Measurements from ENCODE around the gene GRM7.

The GRM7 gene

GRCh38 chr3:7657214-7658112 is 796.5 kb downstream of the GRM7 start:
- in situ Hi-C loops (cut with MboI; ENCODE audit: low sequenced_read_pairs, unreplicated experiment), result no loop called here
- TF ChIP-seq CTCF (IDR thresholded peaks at IDR 0.05; ENCODE audit: borderline replicate concordance, control extremely low read depth, extremely low read depth, insufficient read depth, missing control alignments), result no peak
- DNase-seq (ENCODE audit: low spot score), result no peak

- no peak for TF ChIP-seq CTCF (IDR thresholded peaks at IDR 0.05; ENCODE audit: borderline replicate concordance, control extremely low read depth, extremely low read depth, insufficient read depth, missing control alignments)
- in situ Hi-C loops (cut with MboI; ENCODE audit: low sequenced_read_pairs, unreplicated experiment), result no loop called here
- DNase-seq (ENCODE audit: low spot score), result no peak
Observed at GRCh38 chr3:7658294-7658693, 797.4 kb downstream of the GRM7 start.

GRCh38 chr3:7659079-7659478 is 798.2 kb downstream of the GRM7 start:
- DNase-seq (ENCODE audit: low spot score), result no peak
- no peak for TF ChIP-seq CTCF (IDR thresholded peaks at IDR 0.05; ENCODE audit: borderline replicate concordance, control extremely low read depth, extremely low read depth, insufficient read depth, missing control alignments)
- in situ Hi-C loops (cut with MboI; ENCODE audit: low sequenced_read_pairs, unreplicated experiment), result no loop called here

- TF ChIP-seq CTCF (IDR thresholded peaks at IDR 0.05; ENCODE audit: borderline replicate concordance, control extremely low read depth, extremely low read depth, insufficient read depth, missing control alignments), result no peak
- in situ Hi-C loops (cut with MboI; ENCODE audit: low sequenced_read_pairs, unreplicated experiment), result no loop called here
- no peak for DNase-seq (ENCODE audit: low spot score)
Observed at GRCh38 chr3:7663771-7664170, 802.9 kb downstream of the GRM7 start.

GRCh38 chr3:7667774-7668173 is 806.9 kb downstream of the GRM7 start:
- DNase-seq (ENCODE audit: low spot score), result no peak
- TF ChIP-seq CTCF (IDR thresholded peaks at IDR 0.05; ENCODE audit: borderline replicate concordance, control extremely low read depth, extremely low read depth, insufficient read depth, missing control alignments), result no peak
- in situ Hi-C loops (cut with MboI; ENCODE audit: low sequenced_read_pairs, unreplicated experiment), result no loop called here

GRCh38 chr3:7669641-7670040 is 808.7 kb downstream of the GRM7 start:
- no peak for DNase-seq (ENCODE audit: low spot score)
- in situ Hi-C loops (cut with MboI; ENCODE audit: low sequenced_read_pairs, unreplicated experiment), result no loop called here
- no peak for TF ChIP-seq CTCF (IDR thresholded peaks at IDR 0.05; ENCODE audit: borderline replicate concordance, control extremely low read depth, extremely low read depth, insufficient read depth, missing control alignments)
